K562 (cell line): ENCODE measurements around the gene ATXN1. TPM values are rescaled to one million over a fixed set of nuclear protein-coding genes. Genes with fewer than 3 reads are reported as not detected.

Source experiments
- CHD2 ChIP-seq: IDR thresholded peaks from 2 replicates; pipeline ENCODE4 v1.6.1; 2011; ENCODE audit warnings: low read depth, low read length
- CHD4 ChIP-seq: fragments of 200-600 bp; sonication (generic); IDR thresholded peaks from 3 replicates; pipeline ENCODE4 v1.6.1; 2012; ENCODE audit warnings: low read depth, mild to moderate bottlenecking, mixed read lengths, low read length, inconsistent platforms; ENCODE audit not compliant: insufficient read depth, insufficient replicate concordance, poor library complexity, severe bottlenecking
- ETV5 ChIP-seq: sonication (generic); formaldehyde crosslinking; IDR thresholded peaks from 2 replicates; pipeline ENCODE4 v1.4.0; 2020; ENCODE audit warnings: low read depth, mild to moderate bottlenecking, missing genetic modification reagents
- FOXA3 ChIP-seq, 2 experiments: fragments of 450-650 bp in 1 of 2; sonication (generic) in 1 of 2; formaldehyde crosslinking; IDR thresholded peaks in 1 of 2; conservative IDR thresholded peaks in 1 of 2; 2 replicates each; pipeline versions ENCODE4 v1.4.0 to v1.8.0; 2020 to 2022; ENCODE audit warnings: mild to moderate bottlenecking in 2 of 2, missing genetic modification reagents in 1 of 2
- HDAC8 ChIP-seq: fragments of 450-650 bp; IDR thresholded peaks from 2 replicates; pipeline ENCODE4 v1.6.1; 2016; ENCODE audit warnings: mild to moderate bottlenecking, missing genetic modification characterization, moderate library complexity, missing compliant biosample characterization
- KAT7 ChIP-seq: sonication (generic); formaldehyde crosslinking; IDR thresholded peaks from 2 replicates; pipeline ENCODE4 v1.8.0; 2022; ENCODE audit warnings: missing genetic modification reagents, mild to moderate bottlenecking, borderline replicate concordance
- MAX ChIP-seq: sonication (generic); formaldehyde crosslinking; IDR thresholded peaks from 2 replicates; pipeline ENCODE4 v1.9.0; 2022; ENCODE audit warnings: mild to moderate bottlenecking, missing genetic modification reagents
- NCOA1 ChIP-seq: fragments of 450-650 bp; IDR thresholded peaks from 2 replicates; pipeline ENCODE4 v1.6.1; 2016; ENCODE audit warnings: low read depth
- PHB ChIP-seq: fragments of 250-450 bp; sonication (Bioruptor Pico); IDR thresholded peaks from 2 replicates; pipeline ENCODE4 v1.5.0; 2021
- RAD21 ChIP-seq, 2 experiments: fragments of 250-450 bp in 1 of 2; fragments of 450-650 bp in 1 of 2; sonication (Bioruptor Pico) in 1 of 2; formaldehyde crosslinking in 1 of 2; IDR thresholded peaks in 1 of 2; conservative IDR thresholded peaks in 1 of 2; 2 replicates each; pipeline versions ENCODE4 v1.4.0 to v1.8.0; 2020 to 2022; ENCODE audit warnings: mild to moderate bottlenecking in 2 of 2, moderate library complexity in 1 of 2
- RUNX1 ChIP-seq: sonication (generic); IDR thresholded peaks from 2 replicates; pipeline ENCODE4 v1.6.1; 2016; ENCODE audit warnings: antibody characterized with exemption, low read depth
- SMARCC2 ChIP-seq: fragments of 450-650 bp; IDR thresholded peaks from 2 replicates; pipeline ENCODE4 v1.6.1; 2017; ENCODE audit warnings: antibody characterized with exemption, moderate library complexity, mild to moderate bottlenecking, low read depth
- SMARCE1 ChIP-seq: fragments of 450-650 bp; IDR thresholded peaks from 2 replicates; pipeline ENCODE4 v1.7.1; 2016; ENCODE audit warnings: mild to moderate bottlenecking
- SMC3 ChIP-seq: conservative IDR thresholded peaks from 2 replicates; pipeline ENCODE4 v1.6.1; 2011; ENCODE audit warnings: low read depth, low read length, improper control_type of control experiment; ENCODE audit not compliant: insufficient read depth
- SP2 ChIP-seq: IDR thresholded peaks from 2 replicates; pipeline ENCODE4 v1.6.1; 2011; ENCODE audit warnings: mild to moderate bottlenecking, low read depth, low read length, moderate library complexity; ENCODE audit not compliant: poor library complexity, severe bottlenecking; ENCODE audit errors: extremely low read depth
- STAT5B ChIP-seq: fragments of 250-450 bp; sonication (Bioruptor Pico); IDR thresholded peaks from 2 replicates; pipeline ENCODE4 v1.8.0; 2021; ENCODE audit warnings: mild to moderate bottlenecking, inconsistent platforms
- XRCC3 ChIP-seq: fragments of 450-650 bp; IDR thresholded peaks from 2 replicates; pipeline ENCODE4 v1.6.1; 2017; ENCODE audit warnings: mild to moderate bottlenecking, moderate library complexity
- YY1 ChIP-seq, 3 experiments: IDR thresholded peaks; 2 replicates each; pipeline ENCODE4 v1.6.1; 2011; ENCODE audit warnings: low read length in 2 of 3, mild to moderate bottlenecking in 2 of 3, moderate library complexity in 2 of 3, borderline replicate concordance in 1 of 3, control low read depth in 1 of 3, low read depth in 1 of 3; ENCODE audit not compliant: insufficient read depth in 3 of 3, insufficient replicate concordance in 2 of 3, control insufficient read depth in 1 of 3, insufficient read length in 1 of 3; ENCODE audit errors: extremely low read depth in 1 of 3
- ZNF174 ChIP-seq: fragments of 250-450 bp; sonication (Bioruptor Pico); IDR thresholded peaks from 2 replicates; pipeline ENCODE4 v1.4.0; 2020; ENCODE audit warnings: mild to moderate bottlenecking
- ZNF436 ChIP-seq: fragments of 250-450, 450-650 bp; sonication (Bioruptor Pico); formaldehyde crosslinking; IDR thresholded peaks from 2 replicates; pipeline ENCODE4 v1.7.0; 2020; ENCODE audit warnings: mild to moderate bottlenecking
- ZNF444 ChIP-seq: fragments of 250-450 bp; sonication (Bioruptor Pico); IDR thresholded peaks from 2 replicates; pipeline ENCODE4 v1.4.0; 2020; ENCODE audit warnings: mild to moderate bottlenecking, moderate library complexity
- polyA plus RNA-seq, 8 experiments: library from polyadenylated mRNA; depleted of rRNA in 4 of 8; stranded (reverse) in 5 of 8; unstranded in 3 of 8; fragments of >200 nt; fragmentation: Nextera tagmentation in 2 of 8; fragmentation: Illumina TruSeq in 1 of 8; extraction: Ambion mirVana in 2 of 8; extraction: Trizol in 1 of 8; gene quantifications; 2 replicates each; pipeline versions ENCODE4 v1.2.1 to v1.2.3, GENCODE V29; 2011 to 2014; ENCODE audit warnings: inconsistent platforms in 1 of 8, missing spikeins in 1 of 8
- total RNA-seq, 7 experiments: library from RNA; depleted of rRNA in 6 of 7; stranded (reverse); fragments of >200 nt in 6 of 7; fragmentation: Illumina TruSeq in 2 of 7; extraction: Trizol in 2 of 7; gene quantifications; 2 replicates each; pipeline versions ENCODE4 v1.2.1 to v1.2.3, GENCODE V29; 2011 to 2021; ENCODE audit warnings: low replicate concordance in 1 of 7
- TF ChIP-seq, protein P1 (sequence below): sonication (generic); formaldehyde crosslinking; IDR thresholded peaks from 2 replicates; pipeline ENCODE4 v1.8.1; 2023; ENCODE audit warnings: mild to moderate bottlenecking, missing genetic modification reagents

ATXN1 gene
- total and polyA plus RNA-seq, 9 of the 15 experiments (the other 6 are each of a cell fraction or from before 2014, with no cell fraction given) = under 0.01 to 1.2 (median 0.58) TPM

GRCh38 chr6:16319813-16320532 lies 441.3 kb downstream of the ATXN1 start (continued):
- TF ChIP-seq MAX (peak; percentile 81), ETV5 (CRISPR knock-in tag) (peak; percentile 67; the same call in 1 of the 2 replicates), RAD21 (CRISPR knock-in tag; conservative IDR thresholded peaks at IDR 0.05 in 1 of 2, IDR thresholded peaks at IDR 0.05 in 1 of 2) (no peak), FOXA3 (CRISPR knock-in tag; conservative IDR thresholded peaks at IDR 0.05 in 1 of 2, IDR thresholded peaks at IDR 0.05 in 1 of 2) (peak in 1 of 2 experiments; percentile 78; a peak in 2 of 4 replicates), SP2 (no peak), SMC3 (no peak), ZNF174 (CRISPR knock-in tag) (no peak), HDAC8 (tag) (no peak), SMARCE1 (peak; percentile 96), CHD2 (no peak), XRCC3 (no peak), SMARCC2 (peak; percentile 81), STAT5B (no peak), CHD4 (no peak), NCOA1 (0 out of 2 replicates have a peak, but pooled peaks have one; percentile 52), ZNF444 (CRISPR knock-in tag) (0 out of 2 replicates have a peak, but pooled peaks have one; percentile 25), RUNX1 (no peak), KAT7 (peak; percentile 95), PHB (CRISPR knock-in tag) (no peak), YY1 (IDR thresholded peaks at IDR 0.05; ENCODE audit: borderline replicate concordance in 1 of 3, control insufficient read depth in 1 of 3, extremely low read depth in 1 of 3, insufficient read depth in 3 of 3, insufficient read length in 1 of 3, insufficient replicate concordance in 2 of 3, low read depth in 1 of 3, low read length in 2 of 3) (peak in 1 of 3 experiments; percentile 28), ZNF436 (CRISPR knock-in tag) (no peak)
- TF ChIP-seq, protein P1, sequence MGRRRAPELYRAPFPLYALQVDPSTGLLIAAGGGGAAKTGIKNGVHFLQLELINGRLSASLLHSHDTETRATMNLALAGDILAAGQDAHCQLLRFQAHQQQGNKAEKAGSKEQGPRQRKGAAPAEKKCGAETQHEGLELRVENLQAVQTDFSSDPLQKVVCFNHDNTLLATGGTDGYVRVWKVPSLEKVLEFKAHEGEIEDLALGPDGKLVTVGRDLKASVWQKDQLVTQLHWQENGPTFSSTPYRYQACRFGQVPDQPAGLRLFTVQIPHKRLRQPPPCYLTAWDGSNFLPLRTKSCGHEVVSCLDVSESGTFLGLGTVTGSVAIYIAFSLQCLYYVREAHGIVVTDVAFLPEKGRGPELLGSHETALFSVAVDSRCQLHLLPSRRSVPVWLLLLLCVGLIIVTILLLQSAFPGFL = no peak
